Heart right ventricle (tissue), 16 donors: ENCODE results near the gene ASAP2. TPM values are rescaled to one million over a fixed set of nuclear protein-coding genes. Genes with fewer than 3 reads are reported as not detected.

ENCODE experiments used
- ATAC-seq, 8 donors: fragments of 200-7000 bp; cut with Tn5 transposase; one replicate each; pipeline ENCODE4 v1.9.1; 2020; ENCODE audit warnings: mild to moderate bottlenecking in 8 of 8, moderate library complexity in 8 of 8, moderate number of reproducible peaks in 1 of 8
- DNase-seq, 2 donors: peaks; one replicate each; pipeline ENCODE4 v3.0.0-alpha.2; 2020
- H3K27ac ChIP-seq, 10 donors: fragments of 200-600 bp; sonication (generic) in 2 of 10; one replicate each; pipeline versions ENCODE4 v1.5.0 to v1.8.0; 2020 to 2022; ENCODE audit warnings: mild to moderate bottlenecking in 3 of 10
- H3K27me3 ChIP-seq, 7 donors: fragments of 200-600 bp; one replicate each; pipeline ENCODE4 v1.8.0; 2021 to 2022; ENCODE audit warnings: mild to moderate bottlenecking in 2 of 7
- H3K36me3 ChIP-seq, 9 donors: fragments of 200-600 bp; sonication (generic) in 1 of 9; one replicate each; pipeline versions ENCODE4 v1.5.0 to v1.8.0; 2020 to 2022; ENCODE audit warnings: mild to moderate bottlenecking in 2 of 9
- H3K4me1 ChIP-seq, 9 donors: fragments of 200-600 bp; sonication (generic) in 1 of 9; one replicate each; pipeline versions ENCODE4 v1.5.0 to v1.8.0; 2020 to 2022; ENCODE audit warnings: mild to moderate bottlenecking in 4 of 9
- H3K4me3 ChIP-seq, 10 donors: fragments of 200-600 bp; sonication (generic) in 2 of 10; one replicate each; pipeline versions ENCODE4 v1.5.0 to v1.8.0; 2020 to 2022; ENCODE audit warnings: mild to moderate bottlenecking in 7 of 10, moderate library complexity in 2 of 10
- H3K9me3 ChIP-seq, 11 donors: fragments of 200-600 bp in 10 of 11; sonication (generic) in 2 of 11; one replicate each; pipeline versions ENCODE4 v1.5.0 to v1.8.0; 2013 to 2022; ENCODE audit warnings: mild to moderate bottlenecking in 2 of 11, control low read depth in 1 of 11, moderate library complexity in 1 of 11
- CTCF ChIP-seq, 9 donors: fragments of 200-600 bp; sonication (generic) in 2 of 9; IDR thresholded peaks; one replicate each; pipeline versions ENCODE4 v1.5.0 to v1.8.0; 2021 to 2022; ENCODE audit warnings: antibody characterized with exemption in 9 of 9, mild to moderate bottlenecking in 5 of 9, moderate library complexity in 1 of 9
- WGBS, 2 donors: extraction: QIAGEN DNeasy Blood & Tissue Kit; methylation state at CpG; one replicate each; pipeline ENCODE4 v1.1.7; 2013; ENCODE audit warnings: inconsistent platforms in 1 of 2; 5-methylcytosine and 5-hydroxymethylcytosine counted together
- intact Hi-C, 10 donors: fragments of 100-400 bp; cut with DNase I; formaldehyde crosslinking; loops; one replicate each; pipeline versions ENCODE4 v1.11.1 to v1.14.2; 2022
- polyA plus RNA-seq, 2 donors: library from polyadenylated mRNA; stranded (reverse); fragments of 200-250 nt; gene quantifications; one replicate each; pipeline ENCODE4 v1.2.3, GENCODE V29; 2013
- total RNA-seq, 10 donors: library from RNA; stranded (reverse); fragmentation: NEBNext Ultra II Directional in 3 of 10; extraction: Animal tissue kit (Norgen Biotek cat#: 25700) in 3 of 10; gene quantifications; one replicate each; pipeline versions ENCODE4 v1.2.1 to v1.2.4, GENCODE V29; 2021 to 2023
- donor health status: Arrhythmogenic right ventricular cardiomyopathy.
- donor health status: ischemic (EF 13 %, LVEDD 7.1; RV severe dilation, severe dysfunction).
- donor health status: healthy with polysubstance abuse.
- donor health status: DM: no; HTN: yes; CAD: no.
- donor health status: DM: no; HTN: no; CAD: no.
- donor health status: ischemic (EF 25% LVEDD 6.9; RV normal size, moderate dysfunction).
- donor health status: ischemic (EF 25% LVEDD 5.7; RV mildly dilated, moderate dysfunction).
- donor health status: healthy.
- donor health status: DM: yes; HTN: yes; CAD: no.
- donor health status: Ischemic cardiomyopathy.
- donor health status: ischemic (EF 35%, LVEDD 5.7; RV mildly dilated, moderate dysfunction).
- donor health status: nonischemic (EF 11% LVEDD 7.7; RV severe dilation, severe dysfunction).
- donor health status: DM: yes; HTN: yes; CAD: no.
- donor health status: PGD.
- donor health status: ischemic (EF 29% LVEDD 5.4; RV normal size, mild dysfunction).
- donor health status: nonischemic (EF 23%, LVEDD 6.1; RV moderate dilation, normal function).

ASAP2 gene
- total and polyA plus RNA-seq, 12 donors: 5.4 to 17.3 (median 11.8) TPM

- no peak for TF ChIP-seq CTCF (IDR thresholded peaks at IDR 0.05)
- H3K4me1 ChIP-seq: peaks cover 24 to 81% (median 68%) of the 10 kb centered on the region in 9 donors
- H3K4me3 ChIP-seq: no peak overlapping the region
- no peaks in the 10 kb centered on the region for H3K36me3 ChIP-seq
- H3K9me3 ChIP-seq: no peaks in the 10 kb centered on the region
- 74 to 79% methylated on average over 4 of the region's 4 CpGs for WGBS, 2 donors
- H3K27ac ChIP-seq: peak overlapping the region in 3 of 10 donors; percentile 81 to 95 (median 85)
- intact Hi-C loops: no loop called here
- ATAC-seq (no peak), DNase-seq (no peak)
- H3K27me3 ChIP-seq: no peaks in the 10 kb centered on the region
These were observed 49.5 kb downstream of the ASAP2 start for GRCh38 chr2:9256147-9256546.

- peak in 5 of 8 donors; percentile 7 to 22 (median 17) for ATAC-seq
- Histone ChIP-seq H3K27ac (peak overlapping the region in 8 of 10 donors; percentile 81 to 95 (median 90)), H3K36me3 (no peaks in the 10 kb centered on the region), H3K27me3 (no peaks in the 10 kb centered on the region), H3K9me3 (no peaks in the 10 kb centered on the region), H3K4me3 (peak overlapping the region in 4 of 10 donors; percentile 5 to 35 (median 21)), H3K4me1 (peaks cover 29 to 81% (median 68%) of the 10 kb centered on the region in 9 donors)
- intact Hi-C loops: no loop called here
- 26 to 32% methylated on average over 2 of the region's 2 CpGs for WGBS, 2 donors
- no peak for DNase-seq
- TF ChIP-seq CTCF (IDR thresholded peaks at IDR 0.05): no peak
These were observed 50.0 kb downstream of the ASAP2 start for GRCh38 chr2:9256570-9257043.

GRCh38 chr2:9258501-9258900 lies 51.9 kb downstream of the ASAP2 start:
- Histone ChIP-seq H3K4me1 (peaks cover 46 to 92% (median 80%) of the 10 kb centered on the region in 9 donors), H3K27me3 (no peaks in the 10 kb centered on the region), H3K9me3 (no peaks in the 10 kb centered on the region), H3K4me3 (peak overlapping the region in 6 of 10 donors; percentile 22 to 35 (median 29)), H3K27ac (peak overlapping the region in 9 of 10 donors; percentile 81 to 95 (median 90)), H3K36me3 (no peaks in the 10 kb centered on the region)
- WGBS, 2 donors: 51 to 62% methylated on average over 7 of the region's 7 CpGs
- TF ChIP-seq CTCF (IDR thresholded peaks at IDR 0.05): no peak
- intact Hi-C loops: loop anchor here in 1 of 10 donors (2.0 kb wide), 2 partner anchors 46 to 54 kb away; no protein-coding TSS in a partner anchor
- no peak for ATAC-seq
- no peak for DNase-seq

- H3K4me3 ChIP-seq: peak overlapping the region in 6 of 10 donors; percentile 22 to 35 (median 29)
- peak; percentile 54 to 68 (median 64) for ATAC-seq
- H3K36me3 ChIP-seq: no peaks in the 10 kb centered on the region
- peak; percentile 72 to 77 for DNase-seq
- 37 to 44% methylated on average over 12 of the region's 12 CpGs for WGBS, 2 donors
- peaks cover 50 to 97% (median 84%) of the 10 kb centered on the region in 9 donors for H3K4me1 ChIP-seq
- intact Hi-C loops: loop anchor here in 1 of 10 donors (2.0 kb wide), 2 partner anchors 46 to 54 kb away; no protein-coding TSS in a partner anchor
- peak overlapping the region; percentile 35 to 95 (median 88) for H3K27ac ChIP-seq
- no peaks in the 10 kb centered on the region for H3K9me3 ChIP-seq
- TF ChIP-seq CTCF (IDR thresholded peaks at IDR 0.05): no peak
- no peaks in the 10 kb centered on the region for H3K27me3 ChIP-seq
These were observed 52.4 kb downstream of the ASAP2 start for GRCh38 chr2:9258953-9259399.
